Measurements from ENCODE around the gene HOMER1. TPM values are rescaled to one million over a fixed set of nuclear protein-coding genes. Genes with fewer than 3 reads are reported as not detected.

Gene HOMER1
- total and polyA plus RNA-seq, 2 of the 13 experiments (the other 11 are each of a cell fraction or from before 2014, with no cell fraction given), result 5.3 to 24.8 TPM

- DNase-seq (ENCODE audit: low spot score), result no peak
- no peak for ATAC-seq
- no peak for TF ChIP-seq ZNF678 (CRISPR knock-in tag; IDR thresholded peaks at IDR 0.05)
- TF ChIP-seq ZNF331 (CRISPR knock-in tag; IDR thresholded peaks at IDR 0.05), result no peak
- TF ChIP-seq SRSF1 (optimal IDR thresholded peaks at IDR 0.05; ENCODE audit: low read depth, low read length), result no peak
- TF ChIP-seq SSRP1 (CRISPR knock-in tag; IDR thresholded peaks at IDR 0.05), result no peak
- no peak for TF ChIP-seq SKI (IDR thresholded peaks at IDR 0.05; ENCODE audit: partially characterized antibody)
- TF ChIP-seq ZBTB38 (CRISPR knock-in tag; IDR thresholded peaks at IDR 0.05), result no peak
- intact Hi-C loops (cut with micrococcal nuclease; ENCODE audit: unreplicated experiment) (no loop called here), in situ Hi-C loops (cut with HindIII; ENCODE audit: extremely low pct_ligation_motif_present, low pct_unique_long_range_greater_than_20kb) (no loop called here)
- ChIA-PET POLR2A (interaction anchor here (1.0 to 1.3 kb wide), 2 partner anchors 23 to 33 kb away, joined by 3 read pairs; partner anchors contain the start of gene HOMER1), CTCF (ENCODE audit: low intra/inter-chr PET ratio, low total read pairs) (no interaction called here)
- no peak for FAIRE-seq
- Histone ChIP-seq H3K36me3 (replicated peaks in 1 of 2; ENCODE audit: control insufficient read depth in 1 of 2, insufficient read depth in 2 of 2, low read length in 2 of 2) (peaks cover 0 to 3% of the 10 kb centered on the region in 2 experiments; a peak in 2 of 5 replicates), H3K27ac (ENCODE audit: extremely low read length, insufficient read depth, low read length) (no peak overlapping the region), H3K27me3 (ENCODE audit: control insufficient read depth in 1 of 2, insufficient read depth in 2 of 2, low read length in 2 of 2) (no peaks in the 10 kb centered on the region), H4K20me1 (ENCODE audit: insufficient read depth, low read length) (no peaks in the 10 kb centered on the region), H3K4me3 (replicated peaks in 1 of 3; ENCODE audit: insufficient read depth in 1 of 3, low read depth in 2 of 3, low read length in 3 of 3) (no peak overlapping the region), H2AFZ (ENCODE audit: low read length) (no peak overlapping the region), H3K4me2 (ENCODE audit: low read depth, low read length) (no peak overlapping the region), H3K9me3 (ENCODE audit: low read length) (no peaks in the 10 kb centered on the region), H3K9ac (ENCODE audit: insufficient read depth, low read depth, low read length) (no peak overlapping the region), H3K4me1 (ENCODE audit: insufficient read depth, low read length) (peaks cover 23% of the 10 kb centered on the region), H3K79me2 (ENCODE audit: insufficient read depth, low read length) (peaks cover 63% of the 10 kb centered on the region)
- BruUV-seq (replicated peaks), result no TSS peak
- WGBS (ENCODE audit: low lambda C conversion rate), result 100% methylated on average over 1 of the region's 1 CpG
These were observed 32.4 kb downstream of the HOMER1 start for GRCh38 chr5:79481574-79481973.

- intact Hi-C loops (cut with micrococcal nuclease; ENCODE audit: unreplicated experiment) (no loop called here), in situ Hi-C loops (cut with HindIII; ENCODE audit: extremely low pct_ligation_motif_present, low pct_unique_long_range_greater_than_20kb) (no loop called here)
- CTCF ChIA-PET (ENCODE audit: low intra/inter-chr PET ratio, low total read pairs), result no interaction called here
- BruUV-seq (replicated peaks), result no TSS peak
- FAIRE-seq, result no peak
- Histone ChIP-seq H3K27ac (ENCODE audit: extremely low read length, insufficient read depth, low read length) (no peak overlapping the region), H3K9me3 (ENCODE audit: low read length) (no peaks in the 10 kb centered on the region), H3K27me3 (ENCODE audit: control insufficient read depth in 1 of 2, insufficient read depth in 2 of 2, low read length in 2 of 2) (no peaks in the 10 kb centered on the region), H3K4me3 (replicated peaks in 1 of 3; ENCODE audit: insufficient read depth in 1 of 3, low read depth in 2 of 3, low read length in 3 of 3) (no peak overlapping the region), H3K4me2 (ENCODE audit: low read depth, low read length) (no peak overlapping the region), H3K79me2 (ENCODE audit: insufficient read depth, low read length) (peaks cover 59% of the 10 kb centered on the region), H2AFZ (ENCODE audit: low read length) (no peak overlapping the region), H3K4me1 (ENCODE audit: insufficient read depth, low read length) (peaks cover 23% of the 10 kb centered on the region), H3K36me3 (replicated peaks in 1 of 2; ENCODE audit: control insufficient read depth in 1 of 2, insufficient read depth in 2 of 2, low read length in 2 of 2) (peaks cover 0 to 3% of the 10 kb centered on the region in 2 experiments; a peak in 2 of 5 replicates), H3K9ac (ENCODE audit: insufficient read depth, low read depth, low read length) (no peak overlapping the region), H4K20me1 (ENCODE audit: insufficient read depth, low read length) (no peaks in the 10 kb centered on the region)
- POLR2A ChIA-PET, result interaction anchor here (1.0 to 1.3 kb wide), 2 partner anchors 23 to 33 kb away, joined by 3 read pairs; partner anchors contain the start of gene HOMER1
- no peak for DNase-seq (ENCODE audit: low spot score)
- 98% methylated on average over 3 of the region's 3 CpGs for WGBS (ENCODE audit: low lambda C conversion rate)
- no peak for ATAC-seq
- TF ChIP-seq MAZ (IDR thresholded peaks at IDR 0.05; ENCODE audit: borderline replicate concordance, low read depth, low read length) (no peak), MAZ (CRISPR knock-in tag; IDR thresholded peaks at IDR 0.05; ENCODE audit: low read depth) (no peak), TSC22D2 (CRISPR knock-in tag; IDR thresholded peaks at IDR 0.05; ENCODE audit: borderline replicate concordance) (no peak), ZFP41 (CRISPR knock-in tag; IDR thresholded peaks at IDR 0.05; ENCODE audit: borderline replicate concordance) (no peak)
These were observed 32.9 kb downstream of the HOMER1 start for GRCh38 chr5:79480991-79481390.
